HG03354 (cell line): ENCODE results near the gene ZNF267.
"Not testable (repeated sequence)": the region's sequence is repeated elsewhere in the genome, so short reads cannot be mapped to it uniquely, and the experiment has no call there.

Experiments used
- ATAC-seq: cut with Tn5 transposase; IDR thresholded peaks from one replicate; pipeline ENCODE4 v1.9.1; 2021; ENCODE audit warnings: mild to moderate bottlenecking; ENCODE audit not compliant: unreplicated experiment, poor library complexity, severe bottlenecking

ZNF267 gene

GRCh38 chr16:31876951-31877828 is 3.6 kb downstream of the ZNF267 start:
- ATAC-seq: peak; percentile 48

- no peak for ATAC-seq
Observed at GRCh38 chr16:31877876-31878642, 4.5 kb downstream of the ZNF267 start.

- no peak for ATAC-seq
Observed at GRCh38 chr16:31879937-31880321, 6.3 kb downstream of the ZNF267 start.

GRCh38 chr16:31880322-31880979 is 6.8 kb downstream of the ZNF267 start:
- ATAC-seq: peak; percentile 50

- ATAC-seq: no peak
Observed at GRCh38 chr16:31886227-31886626, 12.6 kb downstream of the ZNF267 start.

- ATAC-seq: no peak
Observed at GRCh38 chr16:31888735-31889134, 15.1 kb downstream of the ZNF267 start.

- not testable (repeated sequence) for ATAC-seq
Observed at GRCh38 chr16:31892111-31892510, 18.5 kb downstream of the ZNF267 start.

GRCh38 chr16:31893824-31894223 is 20.2 kb downstream of the ZNF267 start:
- ATAC-seq: no peak

GRCh38 chr16:31897283-31897682 is 23.7 kb downstream of the ZNF267 start:
- ATAC-seq: no peak

- ATAC-seq: no peak
Observed at GRCh38 chr16:31899505-31899904, 25.9 kb downstream of the ZNF267 start.

- not testable (repeated sequence) for ATAC-seq
Observed at GRCh38 chr16:31904571-31904970, 31.0 kb downstream of the ZNF267 start.

- ATAC-seq: no peak
Observed at GRCh38 chr16:31913668-31914067, 40.1 kb downstream of the ZNF267 start.

- ATAC-seq: no peak
Observed at GRCh38 chr16:31916056-31916488, 42.5 kb downstream of the ZNF267 start.

- ATAC-seq: no peak
Observed at GRCh38 chr16:31920373-31920772, 46.8 kb downstream of the ZNF267 start.

GRCh38 chr16:31951806-31952205 is 78.2 kb downstream of the ZNF267 start:
- not testable (repeated sequence) for ATAC-seq

- not testable (repeated sequence) for ATAC-seq
Observed at GRCh38 chr16:31952206-31952605, 78.6 kb downstream of the ZNF267 start.

- not testable (repeated sequence) for ATAC-seq
Observed at GRCh38 chr16:31956221-31956620, 82.6 kb downstream of the ZNF267 start.

- not testable (repeated sequence) for ATAC-seq
Observed at GRCh38 chr16:31960186-31960910, 86.7 kb downstream of the ZNF267 start.
